G401.6 (cell line): ENCODE results near the gene TBCK.
A peak's percentile ranks its signal among the peaks of the same experiment; 100 is the strongest.
"Not testable (repeated sequence)": the region's sequence is repeated elsewhere in the genome, so short reads cannot be mapped to it uniquely, and the experiment has no call there.

Source experiments
- FAIRE-seq: peaks from 2 replicates; lab custom pipeline; 2012; peaks lifted over from hg19 to GRCh38; lab: Jason Lieb, UNC

The TBCK gene

GRCh38 chr4:106210021-106210420 lies 106.0 kb downstream of the TBCK start:
- no peak for FAIRE-seq

- no peak for FAIRE-seq
Measured at GRCh38 chr4:106208481-106209460, 107.2 kb downstream of the TBCK start.

GRCh38 chr4:106201373-106201772 lies 114.6 kb downstream of the TBCK start:
- FAIRE-seq: peak; percentile 90

- FAIRE-seq: no peak
Measured at GRCh38 chr4:106195435-106195950, 120.5 kb downstream of the TBCK start.

- no peak for FAIRE-seq
Measured at GRCh38 chr4:106194801-106195200, 121.2 kb downstream of the TBCK start.

- no peak for FAIRE-seq
Measured at GRCh38 chr4:106192131-106192530, 123.9 kb downstream of the TBCK start.

- no peak for FAIRE-seq
Measured at GRCh38 chr4:106186201-106186600, 129.8 kb downstream of the TBCK start.

- FAIRE-seq: no peak
Measured at GRCh38 chr4:106183551-106183950, 132.5 kb downstream of the TBCK start.

- no peak for FAIRE-seq
Measured at GRCh38 chr4:106172861-106173260, 143.1 kb downstream of the TBCK start.

- FAIRE-seq: no peak
Measured at GRCh38 chr4:106165351-106166010, 150.5 kb downstream of the TBCK start.

GRCh38 chr4:106162278-106162677 lies 153.7 kb downstream of the TBCK start:
- no peak for FAIRE-seq

GRCh38 chr4:106160560-106160959 lies 155.4 kb downstream of the TBCK start:
- FAIRE-seq: no peak

- FAIRE-seq: no peak
Measured at GRCh38 chr4:106149911-106150310, 166.1 kb downstream of the TBCK start.

- FAIRE-seq: no peak
Measured at GRCh38 chr4:106149026-106149425, 167.0 kb downstream of the TBCK start.

GRCh38 chr4:106142616-106143127 lies 173.3 kb downstream of the TBCK start:
- no peak for FAIRE-seq

- no peak for FAIRE-seq
Measured at GRCh38 chr4:106140601-106141000, 175.4 kb downstream of the TBCK start.

- no peak for FAIRE-seq
Measured at GRCh38 chr4:106136777-106137331, 179.2 kb downstream of the TBCK start.

GRCh38 chr4:106132045-106132444 lies 184.0 kb downstream of the TBCK start:
- no peak for FAIRE-seq

GRCh38 chr4:106126062-106126461 lies 189.9 kb downstream of the TBCK start:
- FAIRE-seq: no peak

GRCh38 chr4:106119949-106120555 lies 196.0 kb downstream of the TBCK start:
- not testable (repeated sequence) for FAIRE-seq

GRCh38 chr4:106116025-106116424 lies 200.0 kb downstream of the TBCK start:
- FAIRE-seq: no peak

- no peak for FAIRE-seq
Measured at GRCh38 chr4:106114270-106114669, 201.7 kb downstream of the TBCK start.
